HAP-1 (cell line): Measurements from ENCODE around the gene P2RY14.

ENCODE experiments used
- DNase-seq, 2 experiments: peaks; one replicate each; pipeline ENCODE4 v3.0.0-alpha.2; 2016 to 2020; ENCODE audit warnings: low spot score in 2 of 2
- H3K27me3 ChIP-seq: fragments of 250-450 bp; sonication (Bioruptor Pico); 2 replicates; pipeline ENCODE4 v1.5.1; 2020; ENCODE audit warnings: low read depth, mild to moderate bottlenecking, moderate library complexity
- H3K36me3 ChIP-seq: fragments of 250-450 bp; sonication (Bioruptor Pico); replicated peaks from 2 replicates; pipeline ENCODE4 v1.5.1; 2020; ENCODE audit warnings: mild to moderate bottlenecking
- H3K4me1 ChIP-seq: fragments of 250-450 bp; sonication (Bioruptor Pico); 2 replicates; pipeline ENCODE4 v1.5.1; 2020; ENCODE audit warnings: mild to moderate bottlenecking
- H3K4me3 ChIP-seq: fragments of 250-450 bp; sonication (Bioruptor Pico); 2 replicates; pipeline ENCODE4 v1.5.1; 2020; ENCODE audit warnings: mild to moderate bottlenecking, moderate library complexity
- H3K9me3 ChIP-seq: fragments of 250-450 bp; sonication (Bioruptor Pico); 2 replicates; pipeline ENCODE4 v1.5.1; 2020; ENCODE audit warnings: mild to moderate bottlenecking, moderate library complexity
- in situ Hi-C: fragments of 300-500 bp; cut with MboI; formaldehyde crosslinking; loops from 3 replicates; pipeline ENCODE4 v1.14.3; 2020; ENCODE audit warnings: low sequenced_read_pairs, inconsistent platforms, mixed read lengths

P2RY14 gene

GRCh38 chr3:151289445-151289844, 11.1 kb upstream of the P2RY14 start:
- Histone ChIP-seq H3K9me3 (no peaks in the 10 kb centered on the region), H3K36me3 (no peaks in the 10 kb centered on the region), H3K4me3 (no peak overlapping the region), H3K4me1 (0 out of 2 replicates have a peak, but pooled peaks cover 2% of the 10 kb centered on the region), H3K27me3 (no peaks in the 10 kb centered on the region)
- in situ Hi-C loops: no loop called here
- DNase-seq: no peak

- Histone ChIP-seq H3K27me3 (no peaks in the 10 kb centered on the region), H3K9me3 (no peaks in the 10 kb centered on the region), H3K36me3 (no peaks in the 10 kb centered on the region), H3K4me1 (no peaks in the 10 kb centered on the region), H3K4me3 (no peak overlapping the region)
- DNase-seq: no peak
- in situ Hi-C loops: no loop called here
Measured at GRCh38 chr3:151285940-151286339, 7.6 kb upstream of the P2RY14 start.

- DNase-seq: no peak
- no peaks in the 10 kb centered on the region for H3K9me3 ChIP-seq
- in situ Hi-C loops: no loop called here
Measured at GRCh38 chr3:151283907-151284461, 5.6 kb upstream of the P2RY14 start.

GRCh38 chr3:151283387-151283786, 5.0 kb upstream of the P2RY14 start:
- Histone ChIP-seq H3K4me1 (no peaks in the 10 kb centered on the region), H3K27me3 (no peaks in the 10 kb centered on the region), H3K9me3 (no peaks in the 10 kb centered on the region), H3K36me3 (no peaks in the 10 kb centered on the region), H3K4me3 (no peak overlapping the region)
- in situ Hi-C loops: no loop called here
- DNase-seq: no peak

More at GRCh38 chr3:151283907-151284461, 5.6 kb upstream of the P2RY14 start:
- Histone ChIP-seq H3K36me3 (no peaks in the 10 kb centered on the region), H3K4me3 (no peak overlapping the region), H3K4me1 (no peaks in the 10 kb centered on the region), H3K27me3 (no peaks in the 10 kb centered on the region)

GRCh38 chr3:151282921-151283320, 4.6 kb upstream of the P2RY14 start:
- in situ Hi-C loops: no loop called here
- no peaks in the 10 kb centered on the region for H3K9me3 ChIP-seq
- peak in 1 of 2 experiments; percentile 65 for DNase-seq
- no peaks in the 10 kb centered on the region for H3K4me1 ChIP-seq
- no peaks in the 10 kb centered on the region for H3K36me3 ChIP-seq
- no peaks in the 10 kb centered on the region for H3K27me3 ChIP-seq
- no peak overlapping the region for H3K4me3 ChIP-seq

GRCh38 chr3:151281671-151282324, 3.5 kb upstream of the P2RY14 start:
- in situ Hi-C loops: no loop called here
- no peak overlapping the region for H3K4me3 ChIP-seq
- H3K27me3 ChIP-seq: no peaks in the 10 kb centered on the region
- H3K9me3 ChIP-seq: no peaks in the 10 kb centered on the region
- H3K36me3 ChIP-seq: no peaks in the 10 kb centered on the region
- no peaks in the 10 kb centered on the region for H3K4me1 ChIP-seq
- no peak for DNase-seq

- Histone ChIP-seq H3K4me3 (no peak overlapping the region), H3K4me1 (no peaks in the 10 kb centered on the region), H3K27me3 (no peaks in the 10 kb centered on the region), H3K36me3 (no peaks in the 10 kb centered on the region), H3K9me3 (no peaks in the 10 kb centered on the region)
- no peak for DNase-seq
- in situ Hi-C loops: loop anchor here (5.0 kb wide), 2 partner anchors 49 to 104 kb away; no protein-coding TSS in a partner anchor
Measured at GRCh38 chr3:151276687-151277042, 1.7 kb downstream of the P2RY14 start.

- no peak for DNase-seq
- Histone ChIP-seq H3K4me1 (no peaks in the 10 kb centered on the region), H3K9me3 (no peaks in the 10 kb centered on the region), H3K36me3 (no peaks in the 10 kb centered on the region), H3K4me3 (no peak overlapping the region), H3K27me3 (no peaks in the 10 kb centered on the region)
- in situ Hi-C loops: loop anchor here (5.0 kb wide), 2 partner anchors 49 to 104 kb away; no protein-coding TSS in a partner anchor
Measured at GRCh38 chr3:151276038-151276686, 2.2 kb downstream of the P2RY14 start.

- no peaks in the 10 kb centered on the region for H3K4me1 ChIP-seq
Measured at GRCh38 chr3:151275091-151275490, 3.3 kb downstream of the P2RY14 start.

GRCh38 chr3:151269631-151270030, 8.7 kb downstream of the P2RY14 start:
- H3K27me3 ChIP-seq: no peaks in the 10 kb centered on the region
- H3K36me3 ChIP-seq: no peaks in the 10 kb centered on the region
- in situ Hi-C loops: no loop called here
- H3K4me1 ChIP-seq: peaks cover 15% of the 10 kb centered on the region
- H3K9me3 ChIP-seq: no peaks in the 10 kb centered on the region
- DNase-seq: no peak
- no peak overlapping the region for H3K4me3 ChIP-seq

More at GRCh38 chr3:151275091-151275490, 3.3 kb downstream of the P2RY14 start:
- in situ Hi-C loops: loop anchor here (5.0 kb wide), 2 partner anchors 48 to 103 kb away; no protein-coding TSS in a partner anchor
- Histone ChIP-seq H3K4me3 (no peak overlapping the region), H3K9me3 (no peaks in the 10 kb centered on the region), H3K36me3 (no peaks in the 10 kb centered on the region), H3K27me3 (no peaks in the 10 kb centered on the region)
- no peak for DNase-seq

GRCh38 chr3:151268267-151269235, 9.8 kb downstream of the P2RY14 start:
- Histone ChIP-seq H3K4me1 (peaks cover 15% of the 10 kb centered on the region), H3K4me3 (no peak overlapping the region), H3K9me3 (no peaks in the 10 kb centered on the region), H3K27me3 (no peaks in the 10 kb centered on the region), H3K36me3 (no peaks in the 10 kb centered on the region)
- in situ Hi-C loops: no loop called here
- no peak for DNase-seq

GRCh38 chr3:151267066-151267465, 11.3 kb downstream of the P2RY14 start:
- peak in 1 of 2 experiments; percentile 62 for DNase-seq
- Histone ChIP-seq H3K4me1 (peaks cover 15% of the 10 kb centered on the region), H3K27me3 (no peaks in the 10 kb centered on the region), H3K9me3 (no peaks in the 10 kb centered on the region), H3K36me3 (no peaks in the 10 kb centered on the region), H3K4me3 (no peak overlapping the region)
- in situ Hi-C loops: no loop called here

- Histone ChIP-seq H3K9me3 (no peaks in the 10 kb centered on the region), H3K36me3 (no peaks in the 10 kb centered on the region), H3K4me1 (peaks cover 15% of the 10 kb centered on the region), H3K27me3 (no peaks in the 10 kb centered on the region), H3K4me3 (no peak overlapping the region)
- peak; percentile 32 to 49 for DNase-seq
- in situ Hi-C loops: no loop called here
Measured at GRCh38 chr3:151265866-151266265, 12.5 kb downstream of the P2RY14 start.
